Stimulated activated CD8-positive, alpha-beta memory T cell treated with anti-CD3 and anti-CD28 coated beads, Interleukin-7, amount 100 ng/mL, for 4 hours (primary cell): ENCODE results near the gene TNFRSF11A.

Source experiments
- DNase-seq, 2 donors: peaks; one replicate each; pipeline ENCODE4 v3.0.0-alpha.2; 2020; ENCODE audit warnings: low read depth in 2 of 2

Gene TNFRSF11A

GRCh38 chr18:62325806-62326645 is 916 bp downstream of the TNFRSF11A start:
- DNase-seq: no peak

- no peak for DNase-seq
Measured at GRCh38 chr18:62326646-62327348, 1.7 kb downstream of the TNFRSF11A start.

DNA sequence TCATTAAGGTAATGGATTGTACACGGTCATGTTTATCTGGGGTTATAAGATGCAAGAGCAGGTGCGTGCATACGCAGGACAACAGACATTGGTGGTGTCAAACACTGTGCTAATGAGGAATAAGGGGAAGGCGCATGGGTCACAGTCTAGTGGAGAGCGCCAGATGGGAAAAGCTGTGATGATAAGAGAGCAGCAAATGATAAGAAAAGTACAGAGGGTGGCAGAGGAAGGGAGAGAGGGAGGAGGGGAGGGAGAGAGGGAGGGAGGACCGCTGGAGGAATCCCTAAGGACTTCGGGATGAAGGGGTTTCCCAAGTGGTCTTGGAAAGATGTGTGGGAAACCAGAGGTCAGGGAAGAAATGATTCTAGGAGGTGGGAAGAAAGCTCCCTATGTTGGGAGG is 2.9 kb downstream of the TNFRSF11A start:
- DNase-seq: no peak

DNA sequence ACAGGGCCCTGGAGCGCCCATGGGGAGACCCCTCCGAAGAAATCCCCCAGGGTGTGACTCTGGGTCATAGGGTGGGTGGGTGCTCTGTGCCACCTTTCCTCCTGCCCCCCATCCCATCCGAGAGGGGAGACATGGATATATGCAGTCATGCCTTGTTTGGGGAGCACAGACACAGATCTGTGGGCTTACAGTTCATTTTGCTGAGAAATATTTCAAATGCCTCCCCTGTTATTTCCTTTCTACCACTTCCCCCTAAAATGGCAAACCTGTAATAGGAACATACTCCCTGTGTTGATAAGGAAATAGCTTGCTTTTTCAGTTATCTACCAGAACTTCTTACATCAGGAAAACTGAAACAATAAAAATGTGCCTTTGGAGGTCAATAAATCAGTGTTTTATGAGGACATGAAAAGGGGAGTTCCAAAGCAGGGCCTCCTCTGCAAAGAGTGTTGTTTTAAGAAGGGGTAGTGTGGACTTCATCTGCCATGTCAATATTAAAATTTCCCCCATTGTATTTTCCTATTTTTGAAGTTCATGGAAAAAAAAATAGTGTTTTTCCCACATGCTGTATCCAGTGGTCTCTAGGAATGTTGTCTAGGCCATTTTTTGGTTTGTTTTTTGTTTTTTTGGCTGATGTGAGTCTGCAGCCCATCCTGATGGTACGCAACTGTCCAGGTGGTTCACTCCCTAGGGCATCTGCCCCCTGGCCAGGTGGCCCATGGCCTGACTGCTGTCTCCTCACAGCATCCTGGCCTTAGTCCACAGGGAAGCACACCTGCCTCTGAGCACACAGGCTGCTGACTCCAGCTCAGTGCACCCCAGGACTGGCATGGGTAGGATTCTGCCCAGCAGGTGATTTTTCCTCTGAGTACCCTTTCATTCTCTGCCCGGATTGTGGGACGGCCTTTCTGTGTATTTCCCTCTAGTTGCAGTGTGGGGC is 3.7 kb downstream of the TNFRSF11A start:
- no peak for DNase-seq

GRCh38 chr18:62329691-62330454 is 4.8 kb downstream of the TNFRSF11A start:
- DNase-seq: no peak

DNA sequence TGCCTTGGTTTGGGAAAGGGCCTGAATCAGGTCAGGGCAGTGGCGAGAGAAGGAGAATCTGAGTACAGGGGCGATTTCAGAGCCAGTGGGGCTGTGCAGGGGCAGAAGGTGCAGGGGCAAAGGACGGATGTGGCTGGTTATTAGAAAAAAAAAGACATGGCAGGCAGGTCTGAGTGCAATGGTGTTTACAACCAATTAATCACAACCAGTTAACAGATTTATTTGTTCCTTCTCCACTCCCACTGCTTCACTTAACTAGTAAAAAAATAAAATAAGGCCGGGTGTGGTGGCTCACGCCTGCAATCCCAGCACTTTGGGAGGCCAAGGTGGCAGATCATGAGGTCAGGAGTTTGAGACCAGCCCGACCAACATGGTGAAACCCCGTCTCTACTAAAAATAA is 5.5 kb downstream of the TNFRSF11A start:
- no peak for DNase-seq

DNA sequence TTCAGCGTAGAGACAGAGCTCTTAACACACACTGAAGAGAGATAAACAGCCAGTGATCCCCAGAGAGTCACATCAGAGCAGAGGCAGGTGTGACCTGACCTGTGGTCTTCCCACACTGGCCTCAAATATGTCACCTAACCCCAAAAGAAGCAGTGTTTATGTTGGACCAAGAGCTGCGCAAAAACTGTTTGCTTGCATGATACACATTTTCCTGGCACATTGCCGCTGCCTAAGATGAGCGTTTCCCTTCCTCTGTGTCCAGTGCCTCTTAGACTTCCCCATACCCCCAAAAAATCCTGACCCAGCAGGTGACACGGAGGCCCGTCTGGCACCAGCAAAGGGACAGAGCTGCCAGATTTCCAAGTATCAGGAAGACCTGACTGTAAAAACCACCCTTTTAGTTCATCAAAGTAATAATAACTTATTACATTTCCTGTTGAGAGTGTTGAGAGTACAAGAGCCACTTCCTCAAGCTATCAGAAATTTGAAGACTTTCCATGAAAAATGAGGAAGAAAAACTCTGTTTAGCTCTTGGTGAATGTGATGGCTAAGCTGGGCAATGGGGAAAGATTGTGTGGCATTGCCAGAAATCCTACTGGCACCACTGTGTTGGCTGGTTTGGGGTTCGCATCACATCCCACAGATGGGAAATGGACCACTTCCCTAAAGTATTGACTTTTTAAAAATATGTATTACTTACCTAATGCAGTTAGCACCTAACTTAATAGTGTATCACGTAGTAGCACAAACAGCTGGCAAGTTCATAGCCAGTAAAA is 6.7 kb downstream of the TNFRSF11A start:
- no peak for DNase-seq

GRCh38 chr18:62332431-62332830 is 7.3 kb downstream of the TNFRSF11A start:
- no peak for DNase-seq

DNA sequence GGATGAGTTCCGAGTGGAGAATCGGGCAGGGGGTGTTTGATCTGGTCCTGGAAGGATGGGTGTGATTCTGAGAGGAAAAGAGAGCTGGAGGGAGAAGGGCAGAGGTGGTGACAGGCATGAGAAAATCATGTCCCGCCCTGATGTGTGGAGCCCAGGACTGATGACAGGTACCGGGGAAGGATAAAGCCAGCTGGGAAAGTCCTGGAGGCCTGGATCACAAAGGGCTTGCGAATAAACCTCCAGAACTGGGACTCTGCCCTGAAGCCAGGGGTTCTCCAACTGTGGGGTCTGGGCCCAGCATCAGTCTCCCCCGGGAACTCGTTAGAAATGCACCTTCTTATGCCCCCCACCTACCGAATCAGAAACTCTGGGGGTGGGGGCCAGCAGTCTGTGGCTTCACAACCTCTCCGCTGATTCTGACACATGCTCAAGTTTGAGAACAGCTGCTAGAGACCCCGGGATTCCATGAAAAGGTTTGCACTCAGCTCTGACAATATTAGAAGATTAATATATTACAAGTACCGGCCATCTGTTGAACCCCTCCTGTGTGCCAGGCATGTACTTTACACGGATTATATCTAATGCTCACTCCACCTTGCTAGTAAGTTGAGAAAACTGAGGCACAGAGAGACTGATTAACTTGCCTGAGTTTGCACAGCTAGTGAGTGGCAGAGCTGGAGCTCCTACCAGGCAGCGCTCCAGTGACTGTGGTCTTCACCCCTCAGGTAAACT is 8.0 kb downstream of the TNFRSF11A start:
- DNase-seq: no peak

DNA sequence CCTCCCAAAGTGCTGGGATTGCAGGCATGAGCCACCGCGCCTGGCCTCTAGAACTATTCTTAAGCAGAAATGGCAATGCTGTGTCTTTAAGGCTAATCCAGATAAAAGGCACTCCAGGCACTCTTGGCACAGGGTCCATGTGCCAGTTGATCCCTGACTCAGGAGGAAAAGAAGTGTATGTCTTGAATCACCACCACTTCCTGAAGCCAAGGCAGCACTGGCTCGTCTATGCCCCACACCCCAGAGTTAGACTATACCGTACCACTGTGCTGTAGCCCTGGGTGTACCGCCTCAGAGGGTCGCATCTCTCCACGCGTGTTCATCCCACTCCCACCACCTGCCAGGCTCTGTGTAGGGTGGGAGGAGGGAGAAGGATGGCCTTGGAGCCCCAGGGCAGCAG is 9.0 kb downstream of the TNFRSF11A start:
- DNase-seq: no peak

DNA sequence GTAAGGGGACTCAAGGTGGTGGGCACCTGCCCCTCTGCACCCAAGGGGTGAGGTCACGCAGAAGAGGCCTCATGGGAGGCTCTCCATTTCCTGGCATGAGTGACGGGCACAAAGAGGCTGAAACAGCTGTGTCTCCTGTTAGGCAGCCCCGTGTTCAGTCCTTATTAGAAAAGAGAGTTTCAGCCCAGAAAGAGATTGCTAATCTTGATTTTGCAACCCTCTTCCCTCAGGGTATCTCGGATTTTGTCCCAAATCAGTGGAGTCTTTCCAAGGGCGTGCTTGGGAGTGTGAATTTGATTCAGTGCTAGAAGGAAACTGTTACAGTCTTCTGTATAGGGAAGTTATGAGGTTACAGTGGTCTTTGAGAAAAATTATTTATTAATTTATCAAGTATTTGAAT is 10.4 kb downstream of the TNFRSF11A start:
- DNase-seq: no peak

GRCh38 chr18:62336618-62337017 is 11.5 kb downstream of the TNFRSF11A start:
- DNase-seq: no peak

DNA sequence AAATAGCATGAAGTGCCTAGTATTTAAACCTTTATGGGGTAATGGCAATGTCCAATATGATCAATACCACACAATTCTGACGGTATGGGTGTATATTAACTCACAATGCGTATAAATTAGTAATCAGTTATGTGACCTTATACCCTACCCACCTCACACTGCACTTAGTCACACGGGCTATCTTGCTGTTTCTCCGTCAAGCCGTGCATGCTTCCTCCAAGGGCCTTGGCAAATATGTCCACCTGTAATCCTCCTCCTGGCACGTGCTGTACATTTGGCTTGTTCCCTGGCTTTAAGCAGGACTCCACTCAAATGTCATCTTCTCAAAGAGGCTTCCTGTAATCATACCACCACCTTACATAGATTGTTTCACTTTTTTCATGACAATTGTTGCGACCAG is 12.2 kb downstream of the TNFRSF11A start:
- DNase-seq: no peak

- DNase-seq: no peak
Measured at GRCh38 chr18:62338446-62339105, 13.5 kb downstream of the TNFRSF11A start.

GRCh38 chr18:62339106-62339988 is 14.2 kb downstream of the TNFRSF11A start:
- no peak for DNase-seq

DNA sequence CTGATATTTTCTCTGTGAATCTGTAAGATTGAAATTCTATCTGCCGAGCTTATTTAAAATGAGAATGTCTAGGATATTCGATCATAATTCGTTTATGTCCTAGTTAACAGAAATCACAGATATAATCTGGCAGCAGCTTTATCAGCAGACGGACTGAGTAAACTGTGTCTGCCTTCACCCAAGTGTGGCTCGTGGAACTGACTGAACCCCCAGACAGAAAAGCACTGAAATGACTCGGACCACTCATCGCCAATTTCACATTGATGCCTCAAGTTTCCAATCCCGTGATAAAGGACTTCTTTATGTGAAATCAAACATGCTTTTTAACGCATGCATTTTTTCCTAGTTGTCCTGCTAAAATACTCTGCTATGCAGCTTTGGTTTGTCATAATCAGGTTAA is 15.9 kb downstream of the TNFRSF11A start:
- no peak for DNase-seq

- no peak for DNase-seq
Measured at GRCh38 chr18:62341473-62341872, 16.4 kb downstream of the TNFRSF11A start.

DNA sequence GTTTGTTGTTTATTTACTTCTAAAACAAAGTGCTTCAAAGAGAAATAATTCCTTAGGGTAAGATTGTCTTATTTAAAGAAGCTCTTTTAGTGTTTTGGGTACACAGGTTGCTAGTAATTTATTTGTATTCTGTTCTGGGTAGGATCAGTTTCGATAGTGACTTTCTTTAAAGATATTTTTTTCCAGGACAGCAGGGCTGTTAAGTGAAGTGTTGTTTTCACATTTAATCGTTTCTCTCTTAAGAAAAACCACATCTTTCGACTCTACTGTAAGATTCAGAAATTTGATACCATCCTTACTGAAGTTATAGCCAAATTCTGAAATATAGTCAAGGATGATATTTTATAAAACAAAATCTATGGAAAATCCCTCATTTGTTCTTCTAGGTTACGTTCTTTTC is 17.8 kb downstream of the TNFRSF11A start:
- DNase-seq: no peak
